GM19467 (cell line): Measurements from ENCODE around the gene SMARCD2.
A peak's percentile ranks its signal among the peaks of the same experiment; 100 is the strongest.
"Not testable (repeated sequence)": the region's sequence is repeated elsewhere in the genome, so short reads cannot be mapped to it uniquely, and the experiment has no call there.

Source experiments
- ATAC-seq: cut with Tn5 transposase; IDR thresholded peaks from one replicate; pipeline ENCODE4 v1.9.1; 2021; ENCODE audit warnings: mild to moderate bottlenecking, moderate library complexity; ENCODE audit not compliant: unreplicated experiment

Gene SMARCD2

GRCh38 chr17:63853260-63853659 lies 10.8 kb upstream of the SMARCD2 start:
- no peak for ATAC-seq

GRCh38 chr17:63850401-63850800 lies 7.9 kb upstream of the SMARCD2 start:
- ATAC-seq = no peak

GRCh38 chr17:63848834-63849689 lies 6.6 kb upstream of the SMARCD2 start:
- ATAC-seq = peak; percentile 82

GRCh38 chr17:63847525-63848249 lies 5.2 kb upstream of the SMARCD2 start:
- ATAC-seq = no peak

- no peak for ATAC-seq
Observed at GRCh38 chr17:63845509-63845908, 3.0 kb upstream of the SMARCD2 start.

- no peak for ATAC-seq
Observed at GRCh38 chr17:63843910-63844677, 1.6 kb upstream of the SMARCD2 start.

GRCh38 chr17:63843387-63843888 lies 953 bp upstream of the SMARCD2 start:
- not testable (repeated sequence) for ATAC-seq

- peak; percentile 25 for ATAC-seq
Observed at GRCh38 chr17:63842173-63842539, 329 bp downstream of the SMARCD2 start.

GRCh38 chr17:63841350-63842172 lies 924 bp downstream of the SMARCD2 start:
- no peak for ATAC-seq

GRCh38 chr17:63840591-63841349 lies 1.7 kb downstream of the SMARCD2 start:
- ATAC-seq = no peak

GRCh38 chr17:63838631-63839171 lies 3.8 kb downstream of the SMARCD2 start:
- no peak for ATAC-seq

- no peak for ATAC-seq
Observed at GRCh38 chr17:63837962-63838600, 4.4 kb downstream of the SMARCD2 start.

- ATAC-seq = no peak
Observed at GRCh38 chr17:63837480-63837879, 5.0 kb downstream of the SMARCD2 start.

GRCh38 chr17:63836811-63837210 lies 5.7 kb downstream of the SMARCD2 start:
- ATAC-seq = no peak

- no peak for ATAC-seq
Observed at GRCh38 chr17:63835167-63835720, 7.2 kb downstream of the SMARCD2 start.

- ATAC-seq = peak; percentile 66
Observed at GRCh38 chr17:63834431-63835166, 7.9 kb downstream of the SMARCD2 start.

GRCh38 chr17:63833741-63834373 lies 8.6 kb downstream of the SMARCD2 start:
- no peak for ATAC-seq
